ENCODE measurements around the gene SYT15.

- TF ChIP-seq CTCF (IDR thresholded peaks at IDR 0.05) (no peak), EZH2 (IDR thresholded peaks at IDR 0.05; ENCODE audit: borderline replicate concordance, insufficient read depth, low read depth, low read length, poor library complexity, severe bottlenecking) (no peak)
These were observed 20.9 kb upstream of the SYT15 start for GRCh38 chr10:46558122-46558391.
